GM21423 (cell line): ENCODE results near the gene MVB12B.

ENCODE experiments used
- ATAC-seq: cut with Tn5 transposase; IDR thresholded peaks from one replicate; pipeline ENCODE4 v1.9.1; 2021; ENCODE audit warnings: mild to moderate bottlenecking, moderate library complexity; ENCODE audit not compliant: unreplicated experiment

Gene MVB12B

DNA sequence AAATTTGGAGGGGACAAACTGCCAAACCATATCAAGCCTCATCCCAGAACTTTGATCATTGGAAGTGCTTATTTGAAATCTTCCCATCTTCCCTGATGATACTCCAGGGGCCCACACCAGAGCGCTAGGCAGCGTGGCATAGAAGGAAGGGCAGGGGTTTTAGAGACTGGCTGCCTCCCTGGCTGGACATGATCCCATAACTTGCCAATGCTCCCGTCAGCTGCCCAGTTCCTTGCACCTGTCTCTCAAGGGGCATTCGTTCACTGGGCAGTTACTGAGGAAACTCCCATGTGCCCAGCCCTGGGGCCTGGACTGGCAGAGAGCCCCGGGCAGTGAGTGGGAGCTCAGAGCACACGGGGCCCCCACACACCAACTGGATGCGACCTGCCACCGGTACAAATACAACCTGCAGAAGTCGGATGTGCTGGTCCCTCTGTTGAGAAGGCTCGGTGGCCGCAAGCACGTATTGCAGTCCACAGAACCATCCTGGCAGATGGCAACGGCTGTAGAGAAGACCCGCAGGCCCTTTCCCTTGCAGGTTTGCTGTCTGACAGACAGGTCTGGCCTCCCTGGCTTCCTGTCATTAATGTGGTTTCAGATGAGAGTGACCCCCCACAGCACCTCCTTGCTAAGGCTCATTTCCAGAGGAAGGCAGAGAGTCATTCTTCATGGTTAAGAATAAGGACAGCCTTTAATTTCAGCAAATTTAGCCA lies 122.4 kb downstream of the MVB12B start:
- no peak for ATAC-seq

DNA sequence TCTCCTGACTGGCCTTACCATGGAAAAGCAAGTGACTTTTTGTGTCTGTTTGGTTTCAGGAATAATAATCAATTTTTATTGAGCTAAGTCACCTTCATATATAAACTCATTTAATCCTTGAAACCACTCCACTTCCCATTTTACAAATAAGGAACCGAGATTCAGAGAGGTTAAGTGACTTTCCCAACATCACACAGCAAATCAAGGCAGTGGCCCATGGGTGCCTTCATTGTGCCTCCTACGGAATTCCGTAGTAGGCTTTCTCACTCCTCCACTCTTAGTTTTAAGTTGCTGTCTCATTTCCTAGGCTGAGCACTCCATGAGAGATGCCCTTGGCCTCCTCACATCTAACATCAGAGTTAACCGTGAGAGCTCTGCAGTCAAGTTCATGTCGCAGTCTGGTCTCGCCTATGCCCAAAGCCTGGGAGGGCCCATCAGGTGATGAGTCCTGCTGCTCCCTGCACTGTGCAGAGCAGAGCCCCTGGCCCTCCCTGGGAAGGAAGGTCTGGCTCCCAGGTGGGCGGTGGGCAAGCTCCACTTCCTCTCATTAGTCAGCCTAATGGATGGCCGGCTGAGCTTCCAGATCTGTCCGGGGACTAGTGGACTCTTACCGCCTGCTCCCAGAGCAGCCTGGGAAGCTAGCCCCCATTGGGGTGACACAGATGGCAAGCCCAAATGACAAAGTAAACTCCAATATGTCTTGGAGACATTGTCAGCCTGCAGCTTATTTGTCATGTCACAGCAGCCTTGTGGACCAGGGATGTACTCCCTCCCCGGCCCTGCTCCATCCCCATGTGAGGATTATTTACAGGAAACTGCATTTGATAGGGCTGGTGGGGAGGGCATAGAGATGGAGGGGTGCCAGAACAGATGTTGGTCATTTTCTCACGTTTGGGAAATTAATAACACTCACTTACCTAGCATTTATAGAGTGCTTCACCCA lies 123.4 kb downstream of the MVB12B start:
- no peak for ATAC-seq

DNA sequence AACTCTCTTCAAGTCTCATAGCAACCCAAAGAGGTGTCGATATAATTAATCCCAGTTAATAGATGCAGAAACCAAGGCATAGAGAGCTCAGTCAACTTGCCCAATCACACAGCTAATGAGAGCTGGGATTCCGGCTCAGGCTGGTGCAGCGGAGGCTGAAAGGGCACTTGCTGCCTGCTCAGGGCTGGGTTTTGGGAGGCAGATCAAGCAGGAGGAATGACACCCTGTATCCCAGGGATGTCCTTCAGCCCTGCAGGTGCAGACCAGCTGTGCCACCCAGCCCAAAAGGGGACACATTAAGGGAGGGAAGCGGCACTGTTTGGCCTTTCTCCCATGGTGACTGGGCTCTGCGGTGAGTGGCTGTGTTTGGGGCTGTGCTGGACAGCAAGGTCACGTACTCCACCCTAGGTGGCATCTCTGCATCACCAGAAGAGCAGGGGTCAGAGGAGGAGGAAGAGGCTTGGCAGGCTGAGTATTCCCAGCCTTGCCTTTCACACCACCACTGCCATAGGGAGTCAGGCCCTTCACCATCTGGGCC lies 124.1 kb downstream of the MVB12B start:
- ATAC-seq: no peak

DNA sequence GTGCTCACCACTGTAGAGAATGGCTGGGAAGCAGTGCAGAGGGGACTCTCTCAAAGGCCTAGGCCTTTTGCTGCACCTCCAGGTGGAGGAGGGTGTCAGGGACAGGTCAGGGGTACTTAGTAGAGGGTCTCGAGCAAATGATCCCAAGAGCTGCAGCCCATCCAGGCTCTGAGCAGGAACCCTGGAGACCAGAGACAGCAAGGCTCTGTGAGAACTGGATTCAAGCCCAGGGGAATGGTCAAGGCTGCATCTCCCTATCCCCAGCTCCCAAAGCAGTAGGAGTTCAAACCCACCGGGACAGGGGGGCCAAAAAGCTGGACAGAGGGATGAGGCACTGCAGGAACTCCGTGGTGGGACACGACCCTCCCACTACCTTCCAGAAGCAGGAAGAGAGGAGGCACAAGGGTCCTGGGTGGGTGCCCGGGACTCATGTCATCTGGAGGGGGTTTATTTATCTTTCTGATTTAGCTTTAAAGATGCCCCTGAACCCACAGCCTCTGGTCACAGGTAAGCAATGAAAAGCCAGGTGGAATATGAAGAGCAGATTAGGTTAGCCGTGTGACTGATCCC lies 124.8 kb downstream of the MVB12B start:
- ATAC-seq: no peak

DNA sequence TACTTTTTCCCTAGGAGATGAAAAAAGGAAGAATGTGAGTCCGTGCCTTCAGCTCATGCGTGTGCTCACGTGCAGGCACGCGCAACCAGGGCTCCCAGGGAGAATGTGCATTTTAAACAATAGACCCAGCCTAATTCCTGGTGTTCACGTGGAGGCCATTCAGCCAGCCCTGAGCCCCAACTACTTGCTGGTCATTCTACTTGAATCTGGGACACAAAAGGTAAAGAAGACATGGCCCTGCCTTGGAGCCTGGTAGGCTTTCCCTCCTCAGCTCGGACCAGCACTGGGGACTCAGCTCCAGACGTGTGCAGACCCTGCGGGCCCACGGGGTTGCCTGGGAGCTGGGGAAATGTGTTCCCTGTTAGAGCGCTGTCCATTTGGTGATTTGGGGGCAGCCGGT lies 125.5 kb downstream of the MVB12B start:
- no peak for ATAC-seq

DNA sequence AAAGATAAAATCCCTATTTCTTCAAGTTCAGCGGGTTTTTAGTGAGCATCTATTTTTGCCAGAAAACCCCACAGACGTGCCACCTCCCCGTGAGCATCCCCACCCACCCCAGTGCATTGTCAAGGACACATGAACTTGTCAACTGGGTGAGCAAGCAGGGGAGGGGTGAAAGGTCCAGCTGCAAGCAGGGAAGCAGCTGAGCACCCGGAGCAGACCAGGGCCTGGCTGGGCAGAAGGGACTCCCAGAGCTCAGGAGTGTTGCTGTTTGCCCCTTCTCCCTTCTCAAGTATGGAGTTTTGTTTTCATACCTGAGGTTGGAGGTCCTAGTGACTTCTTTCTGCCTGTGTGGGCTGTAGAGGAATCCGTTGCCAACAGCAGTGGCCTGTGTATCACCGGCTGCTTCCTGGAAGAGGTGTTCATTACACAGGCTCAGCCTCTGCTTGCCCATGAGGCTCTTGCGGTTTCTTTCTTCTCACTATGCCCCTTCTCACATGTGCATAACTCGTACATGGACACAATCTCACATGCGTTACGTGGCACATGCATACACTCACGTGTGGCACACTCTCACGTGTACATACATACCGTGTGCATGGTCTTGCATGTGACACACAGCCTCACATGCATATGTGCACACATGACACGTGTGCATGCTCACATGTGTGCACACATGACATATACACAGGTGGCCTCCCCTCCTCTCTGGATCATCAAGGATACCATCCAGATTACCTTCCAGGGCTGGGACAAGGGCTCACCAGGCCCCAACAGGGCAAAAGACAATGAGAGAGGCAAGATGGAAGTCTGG lies 126.7 kb downstream of the MVB12B start:
- no peak for ATAC-seq

DNA sequence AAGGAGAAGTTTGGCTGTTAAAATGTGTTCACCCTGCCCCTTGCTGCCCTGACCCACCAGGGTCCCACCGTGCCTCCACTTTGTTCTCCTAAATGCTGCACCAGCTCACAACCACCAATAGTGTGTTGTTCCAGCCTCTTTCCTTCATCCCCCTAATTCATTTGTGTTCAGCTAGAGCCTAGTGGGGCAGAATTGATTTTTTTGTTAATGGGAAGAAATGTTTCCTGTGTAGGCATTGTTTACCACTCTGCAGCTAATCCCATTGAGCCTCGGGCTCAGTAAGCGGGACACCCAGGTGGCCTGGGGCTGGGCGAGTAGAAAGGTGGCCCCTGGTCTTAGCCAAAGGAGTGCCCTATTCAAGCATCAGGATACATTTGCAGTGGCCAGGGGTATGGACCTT lies 127.6 kb downstream of the MVB12B start:
- no peak for ATAC-seq

DNA sequence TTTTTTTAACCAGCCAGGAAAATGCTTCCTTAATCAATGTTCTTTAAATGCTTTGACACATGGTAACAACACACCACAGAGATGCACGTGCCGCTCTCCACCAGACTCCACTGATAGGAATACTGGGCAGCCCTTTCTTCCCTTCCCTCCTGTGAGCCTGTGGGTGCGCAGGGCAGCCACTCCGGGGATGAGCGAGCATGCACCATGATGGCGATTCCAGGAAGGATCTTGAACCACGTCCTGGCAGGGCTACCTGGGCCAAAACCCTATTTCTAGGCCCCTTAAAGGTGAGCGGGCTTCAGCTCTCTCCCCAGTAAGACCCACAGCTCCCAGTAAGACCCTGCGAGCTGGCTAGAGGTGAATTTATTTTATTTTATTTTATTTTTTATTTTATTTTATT lies 128.2 kb downstream of the MVB12B start:
- ATAC-seq: no peak

DNA sequence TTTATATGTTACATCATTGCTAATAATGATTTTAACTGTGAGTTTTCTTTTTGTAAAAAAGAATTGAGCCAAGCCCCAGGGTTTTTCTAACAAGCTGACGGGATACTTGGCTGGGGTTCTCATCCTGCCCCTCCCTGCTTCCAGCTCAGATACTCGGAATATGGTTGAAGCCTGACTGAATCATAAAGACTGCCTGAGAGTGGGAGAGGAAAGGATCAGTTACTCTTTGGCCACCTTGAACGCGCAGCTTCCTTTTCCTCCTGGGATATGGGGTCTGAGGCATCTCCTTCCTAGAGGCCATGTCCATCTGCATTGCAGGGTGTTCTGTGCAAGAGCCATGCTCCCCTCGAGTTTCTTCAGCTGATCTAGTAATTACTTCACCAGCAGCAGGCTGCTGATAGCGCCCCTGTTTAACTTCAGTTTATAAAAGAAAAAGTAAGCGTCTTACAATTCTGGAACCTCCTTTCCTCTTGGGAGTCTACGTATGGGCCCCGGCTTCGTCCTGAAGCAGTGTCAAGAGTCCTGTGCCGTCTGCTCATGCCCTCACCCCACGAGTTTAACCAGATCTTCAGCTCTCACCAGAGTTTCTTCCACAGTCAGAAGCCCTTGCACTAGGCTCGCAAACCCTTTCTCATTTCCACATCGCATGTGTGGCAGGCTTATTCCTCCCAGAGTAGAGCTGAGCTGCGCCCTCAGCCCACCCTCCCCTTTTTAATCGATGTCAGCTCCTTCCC lies 130.0 kb downstream of the MVB12B start:
- ATAC-seq: no peak

DNA sequence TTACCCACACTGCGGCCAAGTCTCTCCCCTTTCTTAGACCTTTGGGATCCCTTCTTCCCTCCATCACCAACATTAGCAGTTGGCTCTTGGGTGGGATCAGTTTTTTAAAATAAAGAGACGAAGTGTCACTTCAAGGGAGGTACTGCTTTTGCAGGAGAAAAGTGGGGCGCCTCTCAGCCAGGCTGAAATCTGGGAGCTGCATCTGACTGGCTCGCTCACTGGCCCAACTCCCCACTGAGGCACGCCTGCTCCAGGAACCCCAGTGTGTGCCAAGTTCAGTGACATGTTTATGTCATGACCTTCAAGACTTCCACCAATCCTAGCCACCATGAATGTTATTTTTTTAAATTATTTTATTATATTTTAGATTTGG lies 130.5 kb downstream of the MVB12B start:
- ATAC-seq: no peak

DNA sequence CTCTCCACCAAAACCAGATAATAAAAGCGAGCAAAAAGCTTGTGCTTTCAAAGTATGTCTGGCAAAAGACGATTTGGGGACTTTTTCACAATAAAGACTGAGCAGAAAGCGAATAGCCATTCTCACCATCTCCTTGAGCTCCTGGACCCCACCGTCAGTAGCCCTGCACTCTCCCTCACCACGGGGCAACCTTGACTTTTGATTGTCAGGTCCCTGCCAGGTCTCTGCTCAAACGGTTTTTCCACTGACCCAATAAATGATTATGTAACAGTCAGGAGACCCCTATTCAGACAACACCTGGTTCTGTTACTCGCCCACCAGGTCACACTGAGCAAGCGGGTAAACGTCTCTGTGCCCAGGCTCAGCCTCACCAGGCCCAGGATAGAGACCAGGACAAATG lies 131.3 kb downstream of the MVB12B start:
- no peak for ATAC-seq

DNA sequence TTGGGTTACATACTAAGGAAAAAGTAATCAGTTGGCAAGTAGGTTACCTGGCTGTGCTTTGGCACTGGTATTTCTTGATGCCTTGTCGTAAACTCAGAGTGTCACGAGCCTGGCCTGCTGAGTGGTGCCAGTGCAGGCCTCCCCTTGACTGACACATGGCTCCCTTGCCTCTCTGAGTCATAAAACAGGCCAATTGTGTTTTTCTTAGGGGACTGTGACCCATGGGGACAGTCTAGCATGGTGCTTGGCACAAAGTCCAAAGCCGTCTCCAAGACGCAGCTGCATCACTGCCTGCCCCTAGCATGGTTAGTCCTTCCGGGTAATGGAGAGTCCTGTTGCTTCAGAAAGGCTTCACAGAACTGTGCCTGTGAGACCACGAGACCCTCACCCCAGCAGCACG lies 132.5 kb downstream of the MVB12B start:
- no peak for ATAC-seq

DNA sequence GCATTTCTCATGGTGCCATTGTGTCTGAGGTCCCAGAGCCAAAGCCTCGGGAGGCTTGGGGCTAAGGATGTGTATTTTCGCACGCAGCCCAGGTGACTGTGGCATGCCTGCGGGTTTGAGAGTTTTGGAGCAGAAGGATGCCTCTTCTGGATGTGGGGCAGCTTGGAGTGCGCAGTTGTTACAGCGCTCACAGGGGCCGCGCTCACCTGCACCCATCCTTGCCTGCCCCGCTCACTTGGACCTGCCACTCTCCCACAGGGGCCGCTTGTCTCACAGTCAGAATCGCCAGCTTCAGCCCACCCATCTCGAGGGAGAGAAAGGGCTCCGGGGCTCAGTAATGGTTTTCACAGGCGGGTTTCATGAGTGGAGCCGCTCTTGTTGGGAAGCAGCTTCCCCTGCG lies 132.9 kb downstream of the MVB12B start:
- ATAC-seq: no peak

DNA sequence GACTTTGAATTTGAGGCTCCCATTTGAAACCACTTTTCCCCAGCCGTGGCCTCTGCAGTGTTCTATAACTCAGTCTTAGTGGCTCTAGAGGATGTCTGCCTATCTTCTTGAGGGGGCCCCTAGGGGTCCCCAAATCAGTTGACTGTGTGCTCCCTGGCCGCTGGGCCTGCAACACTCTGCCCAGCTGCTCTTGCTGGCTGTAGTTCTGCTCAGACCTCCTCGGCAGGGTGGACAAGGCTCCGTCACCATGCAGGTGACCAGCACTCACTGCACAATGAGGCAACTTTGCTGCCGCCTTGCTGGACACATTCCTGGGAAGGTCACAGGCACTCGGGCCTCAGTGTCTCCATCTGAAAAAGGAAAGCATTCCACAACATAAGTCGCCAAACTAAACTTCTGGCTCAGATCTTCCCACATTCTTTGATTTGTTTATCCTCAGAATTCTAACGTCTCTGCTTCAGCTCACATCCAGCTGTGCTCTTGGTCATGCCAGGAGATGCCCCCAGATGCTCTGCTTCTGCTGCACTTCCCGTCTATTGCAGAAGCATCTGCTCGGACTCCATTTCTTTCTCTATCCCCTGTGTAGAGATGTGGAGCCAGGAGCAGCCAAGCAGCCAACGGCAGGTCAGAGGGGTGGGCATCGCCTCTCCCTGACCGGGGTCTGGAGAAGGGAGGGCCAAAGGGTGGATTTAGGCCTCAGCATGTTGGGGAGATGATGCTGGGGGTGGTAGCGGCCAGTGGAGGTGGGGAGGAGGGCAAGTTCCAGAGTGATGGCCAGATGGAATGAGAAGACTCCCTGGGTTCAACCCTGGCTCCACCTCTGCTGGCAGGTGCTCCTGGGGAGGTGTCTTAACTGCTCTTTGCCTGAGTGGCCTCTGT lies 133.6 kb downstream of the MVB12B start:
- ATAC-seq: no peak

DNA sequence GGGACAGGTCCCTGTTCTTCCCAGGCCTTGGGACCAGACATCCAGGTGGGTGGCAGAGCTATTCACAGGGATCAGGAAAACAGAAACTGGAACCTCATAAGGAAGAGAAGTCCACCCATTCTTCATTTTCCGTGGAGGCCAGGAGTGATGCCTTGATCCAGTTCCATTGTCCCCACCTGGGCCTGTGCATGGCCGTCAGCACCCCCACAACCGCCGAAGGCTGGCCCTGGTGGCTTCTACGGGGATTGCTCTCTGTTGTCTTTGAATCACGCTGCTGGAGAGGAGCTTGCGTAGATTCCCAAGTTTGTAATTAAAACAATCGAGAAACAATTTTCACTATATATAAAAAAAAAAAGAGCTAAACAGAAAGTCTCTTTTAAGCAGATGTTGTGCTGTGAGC lies 134.4 kb downstream of the MVB12B start:
- no peak for ATAC-seq

DNA sequence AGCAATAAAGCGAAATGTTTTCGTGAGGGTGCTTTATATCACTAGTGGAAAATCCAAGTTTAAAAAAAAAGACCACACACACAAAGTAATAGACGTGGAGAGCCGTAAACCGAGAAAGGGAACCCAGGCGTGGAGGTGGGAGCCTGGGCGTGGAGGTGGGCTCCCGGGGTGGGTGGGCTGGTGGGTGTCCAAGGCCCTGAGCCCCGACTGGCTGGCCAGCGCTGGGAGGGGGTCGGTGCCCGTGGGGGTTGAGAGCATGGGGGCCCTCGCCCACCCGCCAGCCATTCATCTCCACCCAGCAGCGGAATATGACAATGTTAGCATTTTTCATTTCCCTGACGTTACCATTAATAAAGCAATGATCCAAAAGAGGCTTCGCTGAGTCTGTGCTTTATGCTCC lies 135.0 kb downstream of the MVB12B start:
- ATAC-seq: no peak

DNA sequence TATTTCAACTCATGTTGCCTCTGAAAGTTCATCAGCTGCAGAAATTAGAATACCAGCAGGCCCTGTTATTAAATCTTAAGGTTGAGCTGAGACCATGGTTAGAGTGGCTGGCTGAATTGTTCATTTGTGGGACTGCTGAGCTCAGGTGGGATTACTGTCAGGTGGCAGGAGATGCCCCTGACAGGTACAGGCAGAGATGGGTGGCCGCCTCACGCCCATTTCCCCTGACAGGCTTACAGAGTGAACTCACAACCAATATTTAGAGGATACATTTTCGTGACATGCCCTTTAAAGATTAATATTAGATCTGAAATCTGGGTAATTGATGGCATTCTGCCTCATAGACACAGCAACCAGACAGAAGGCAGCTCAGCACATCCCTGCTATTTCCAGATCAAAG lies 136.0 kb downstream of the MVB12B start:
- ATAC-seq: no peak

DNA sequence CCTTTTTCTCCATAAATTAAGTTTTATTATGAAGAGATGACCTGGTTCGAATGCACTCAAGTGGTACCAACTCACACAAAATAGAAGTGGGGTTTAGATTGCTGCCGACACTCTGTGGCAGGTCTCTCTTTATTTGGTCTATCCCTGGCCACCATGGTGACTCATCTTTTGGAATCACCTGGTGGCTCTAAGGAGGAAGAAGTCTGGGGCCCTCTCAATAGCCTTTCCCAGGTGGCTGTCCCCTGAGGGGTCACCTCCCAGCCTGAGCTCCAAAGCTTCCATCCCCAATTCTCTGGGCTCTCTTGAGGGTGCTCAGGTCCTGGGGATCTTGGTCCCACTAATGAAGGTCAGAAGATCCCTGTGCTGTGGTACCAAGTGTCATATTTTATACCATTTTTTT lies 136.8 kb downstream of the MVB12B start:
- ATAC-seq: no peak
